ENCODE data around the gene ELF2.

DNA sequence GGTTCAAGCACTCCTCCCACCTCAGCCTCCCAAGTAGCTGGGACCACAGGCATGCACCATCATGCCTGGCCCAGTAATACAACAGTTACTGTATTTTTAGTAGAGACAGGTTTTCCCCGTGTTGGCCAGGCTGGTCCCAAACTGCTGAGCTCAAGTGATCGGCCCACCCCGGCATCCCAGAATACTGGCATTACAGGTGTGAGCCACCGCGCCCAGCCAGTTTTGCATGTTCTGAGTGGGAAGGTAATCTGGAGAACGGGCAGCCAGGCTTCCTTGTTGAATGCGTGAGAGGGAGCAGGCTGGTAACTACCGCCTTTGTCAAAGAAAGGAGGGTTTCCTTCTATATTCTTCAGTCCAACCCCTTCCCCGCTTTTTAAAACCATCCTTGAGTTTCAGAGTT, 152.3 kb downstream of the ELF2 start:
- no peak for TF ChIP-seq POLR2AphosphoS5 (IDR thresholded peaks at IDR 0.05)
- no peak for TF ChIP-seq CTCF (IDR thresholded peaks at IDR 0.05)

Measured in breast epithelium (tissue), 3 donors.